Adrenal gland (tissue), 12 donors: ENCODE data around the gene LPP. TPM values are rescaled to one million over a fixed set of nuclear protein-coding genes. Genes with fewer than 3 reads are reported as not detected.

Experiments
- DNase-seq, 7 donors: peaks; one replicate each; pipeline ENCODE4 v3.0.0-alpha.2; 2019 to 2020
- H3K27ac ChIP-seq, 5 donors: fragments of 200-600 bp; sonication (generic) in 4 of 5; 1 replicate in 3 of 5; 2 replicates in 2 of 5; pipeline versions ENCODE4 v1.5.1 to v1.8.0; 2016 to 2020; ENCODE audit warnings: mild to moderate bottlenecking in 1 of 5
- H3K27me3 ChIP-seq: fragments of 200-600 bp; 2 replicates; pipeline ENCODE4 v1.8.0; 2021
- H3K36me3 ChIP-seq, 2 donors: fragments of 200-600 bp; replicated peaks in 1 of 2; 1 replicate in 1 of 2; 2 replicates in 1 of 2; pipeline versions ENCODE4 v1.5.1 to v1.8.0; 2018 to 2022
- H3K4me1 ChIP-seq, 2 donors: fragments of 200-600 bp; replicated peaks in 1 of 2; 1 replicate in 1 of 2; 2 replicates in 1 of 2; pipeline versions ENCODE4 v1.5.1 to v1.8.0; 2018 to 2021
- H3K4me3 ChIP-seq, 4 donors: fragments of 200-600 bp; sonication (generic) in 3 of 4; one replicate each; pipeline ENCODE4 v1.5.1; 2016 to 2018
- H3K9me3 ChIP-seq, 3 donors: fragments of 200-600 bp; sonication (generic) in 1 of 3; replicated peaks in 1 of 3; 1 replicate in 2 of 3; 2 replicates in 1 of 3; pipeline versions ENCODE4 v1.5.1 to v1.8.0; 2016 to 2021
- POLR2A ChIP-seq, 2 donors: fragments of 450-650 bp; IDR thresholded peaks; one replicate each; pipeline ENCODE4 v1.6.1; 2017; ENCODE audit warnings: antibody characterized with exemption in 2 of 2, mild to moderate bottlenecking in 2 of 2, moderate library complexity in 1 of 2
- WGBS, 4 donors: extraction: QIAGEN DNeasy Blood & Tissue Kit in 2 of 4; methylation state at CpG; one replicate each; pipeline versions ENCODE4 v1.1.5 to v1.1.7; 2013 to 2017; 5-methylcytosine and 5-hydroxymethylcytosine counted together
- intact Hi-C, 2 donors: fragments of 100-400 bp; cut with DNase I; formaldehyde crosslinking; loops; one replicate each; pipeline versions ENCODE4 v1.14.1 to v1.15.0; 2022 to 2023
- polyA plus RNA-seq, 3 donors: library from polyadenylated mRNA; stranded (reverse); fragments of 200-250 nt in 2 of 3; fragments of 350-450 nt in 1 of 3; fragmentation: Illumina TruSeq in 1 of 3; extraction: RNeasy Lipid Tissue Mini Kit (QIAGEN cat#74804) in 1 of 3; gene quantifications; one replicate each; pipeline ENCODE4 v1.2.3, GENCODE V29; 2013 to 2014
- total RNA-seq, 9 donors: library from RNA; depleted of rRNA in 4 of 9; stranded (reverse); fragments of >200 nt in 4 of 9; fragments of 120-200 nt in 1 of 9; fragmentation: NEBNext Ultra II Directional in 1 of 9; extraction: Animal tissue kit (Norgen Biotek cat#: 25700) in 1 of 9; gene quantifications; one replicate each; pipeline versions ENCODE4 v1.1.0 to v1.2.4, GENCODE V29; 2013 to 2023
- TF ChIP-seq, protein P1 (sequence below), 6 experiments: fragments of 450-650 bp in 4 of 6; fragments of 200-600 bp in 2 of 6; sonication (generic) in 1 of 6; IDR thresholded peaks; 1 replicate in 5 of 6; 2 replicates in 1 of 6; pipeline versions ENCODE4 v1.5.1 to v1.8.0; 2016 to 2021; ENCODE audit warnings: antibody characterized with exemption in 6 of 6, mild to moderate bottlenecking in 2 of 6, moderate library complexity in 1 of 6
- donor health status: healthy with polysubstance abuse.
- donor health status: Bipolar disorder and iron deficiency.
- donor health status: DM: yes; HTN: yes; CAD: no.
- donor health status: DM: no; HTN: no; CAD: no.
- donor health status: DM: no; HTN: no; CAD: no.
- donor health status: DM: yes; HTN: yes; CAD: no.

LPP gene
- total and polyA plus RNA-seq, 12 donors: 7.0 to 170 (median 101) TPM

DNA sequence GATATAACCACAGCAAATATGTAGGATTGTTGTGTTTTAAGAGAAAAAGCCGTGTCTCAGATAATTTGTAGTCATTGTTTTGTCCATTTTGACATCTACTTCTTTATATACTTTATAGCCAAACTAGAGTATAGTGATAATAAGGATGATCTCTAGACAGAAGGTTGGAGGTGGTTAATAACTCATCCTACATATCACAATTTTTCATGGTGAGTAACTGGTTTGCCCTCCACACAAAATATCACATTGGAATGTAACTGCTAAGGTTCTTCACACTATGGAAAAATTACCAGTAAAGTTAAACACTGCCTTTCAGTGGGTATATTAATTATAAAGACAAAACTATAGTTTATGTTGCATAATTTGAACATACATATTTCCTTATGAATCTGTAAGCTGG lies 380.7 kb downstream of the LPP start:
- peak overlapping the region in 3 of 5 donors; percentile 21 to 37 (median 35) for H3K27ac ChIP-seq
- intact Hi-C loops: no loop called here
- WGBS, 4 donors: 55 to 81% (median 65%) methylated on average over 1 of the region's 1 CpG
- TF ChIP-seq POLR2A (IDR thresholded peaks at IDR 0.05): no peak
- TF ChIP-seq, protein P1, sequence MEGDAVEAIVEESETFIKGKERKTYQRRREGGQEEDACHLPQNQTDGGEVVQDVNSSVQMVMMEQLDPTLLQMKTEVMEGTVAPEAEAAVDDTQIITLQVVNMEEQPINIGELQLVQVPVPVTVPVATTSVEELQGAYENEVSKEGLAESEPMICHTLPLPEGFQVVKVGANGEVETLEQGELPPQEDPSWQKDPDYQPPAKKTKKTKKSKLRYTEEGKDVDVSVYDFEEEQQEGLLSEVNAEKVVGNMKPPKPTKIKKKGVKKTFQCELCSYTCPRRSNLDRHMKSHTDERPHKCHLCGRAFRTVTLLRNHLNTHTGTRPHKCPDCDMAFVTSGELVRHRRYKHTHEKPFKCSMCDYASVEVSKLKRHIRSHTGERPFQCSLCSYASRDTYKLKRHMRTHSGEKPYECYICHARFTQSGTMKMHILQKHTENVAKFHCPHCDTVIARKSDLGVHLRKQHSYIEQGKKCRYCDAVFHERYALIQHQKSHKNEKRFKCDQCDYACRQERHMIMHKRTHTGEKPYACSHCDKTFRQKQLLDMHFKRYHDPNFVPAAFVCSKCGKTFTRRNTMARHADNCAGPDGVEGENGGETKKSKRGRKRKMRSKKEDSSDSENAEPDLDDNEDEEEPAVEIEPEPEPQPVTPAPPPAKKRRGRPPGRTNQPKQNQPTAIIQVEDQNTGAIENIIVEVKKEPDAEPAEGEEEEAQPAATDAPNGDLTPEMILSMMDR (IDR thresholded peaks at IDR 0.05): no peak
- DNase-seq: no peak
- H3K4me1 ChIP-seq: peaks cover 8 to 32% of the 10 kb centered on the region in 2 donors
- no peaks in the 10 kb centered on the region for H3K36me3 ChIP-seq
- H3K27me3 ChIP-seq: no peaks in the 10 kb centered on the region
- H3K9me3 ChIP-seq: no peaks in the 10 kb centered on the region
- no peak overlapping the region for H3K4me3 ChIP-seq

DNA sequence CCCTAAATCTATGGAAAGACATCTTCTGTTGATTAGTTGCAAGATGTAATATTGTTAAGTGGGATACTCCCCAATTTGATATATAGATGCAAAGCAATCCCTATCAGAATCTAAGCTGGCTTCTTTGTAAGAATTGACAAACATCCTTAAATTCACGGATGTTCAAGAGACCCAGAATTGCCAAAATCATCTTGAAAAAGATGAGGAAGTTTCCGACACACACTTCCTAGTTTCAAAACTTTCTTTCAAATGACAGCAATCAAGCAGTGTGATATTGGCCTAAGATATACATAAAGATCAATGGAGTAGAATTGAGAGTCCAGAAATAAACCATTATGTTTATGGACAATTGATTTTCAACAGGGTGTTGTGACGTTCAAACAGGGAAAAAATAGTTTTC lies 383.6 kb downstream of the LPP start:
- H3K4me3 ChIP-seq: no peak overlapping the region
- no peak overlapping the region for H3K27ac ChIP-seq
- H3K36me3 ChIP-seq: no peaks in the 10 kb centered on the region
- no peak for DNase-seq
- H3K4me1 ChIP-seq: peaks cover 8 to 26% of the 10 kb centered on the region in 2 donors
- intact Hi-C loops: no loop called here
- no peaks in the 10 kb centered on the region for H3K27me3 ChIP-seq
- 80 to 85% (median 83%) methylated on average over 3 of the region's 3 CpGs for WGBS, 4 donors
- H3K9me3 ChIP-seq: no peaks in the 10 kb centered on the region
- TF ChIP-seq, protein P1 (IDR thresholded peaks at IDR 0.05): no peak
- TF ChIP-seq POLR2A (IDR thresholded peaks at IDR 0.05): no peak

DNA sequence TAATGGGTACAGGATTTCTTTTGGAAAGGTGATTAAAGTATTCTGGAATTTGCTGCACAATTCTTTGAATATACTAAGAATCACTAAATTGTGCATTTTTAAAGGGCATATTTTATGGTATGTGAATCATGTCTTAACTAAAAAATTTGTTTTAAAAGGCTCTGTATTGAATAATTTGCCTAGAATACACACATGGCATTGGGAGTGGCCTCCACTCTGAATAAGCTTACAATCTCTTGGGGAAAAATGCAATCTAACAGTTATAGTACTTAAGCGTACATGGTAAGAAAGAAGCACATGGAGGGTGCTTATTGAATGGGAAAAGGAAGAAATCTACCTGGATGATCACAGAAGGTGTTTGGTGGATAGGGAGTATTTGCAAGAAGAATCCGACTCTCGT lies 385.1 kb downstream of the LPP start:
- H3K9me3 ChIP-seq: no peaks in the 10 kb centered on the region

DNA sequence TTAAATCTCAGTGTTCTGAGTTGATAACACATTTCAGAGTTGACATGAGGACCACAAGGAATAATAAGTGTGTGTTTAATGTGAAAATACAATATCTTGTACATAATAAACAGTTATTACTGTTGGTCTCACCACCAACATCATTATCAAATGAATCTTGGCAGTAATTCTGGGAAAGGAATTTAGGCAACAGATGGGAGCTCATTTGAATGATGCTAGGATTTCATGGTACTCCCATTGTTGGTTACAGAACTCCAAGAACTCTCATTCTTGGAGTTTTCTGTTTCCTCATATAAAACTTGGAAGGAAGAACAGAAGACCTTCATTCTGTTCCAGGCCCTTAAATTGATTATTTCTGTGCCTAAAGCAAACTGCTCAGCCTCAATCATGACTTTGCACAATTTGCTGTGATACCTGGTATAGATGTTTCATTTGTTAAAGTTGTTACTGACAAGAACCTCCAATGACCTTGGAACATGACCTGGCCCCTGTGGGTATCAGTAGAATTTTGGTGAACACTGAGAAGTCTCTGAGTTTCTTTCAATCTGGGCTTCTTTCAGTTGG lies 385.8 kb downstream of the LPP start:
- intact Hi-C loops: no loop called here
- H3K4me3 ChIP-seq: no peak overlapping the region
- H3K9me3 ChIP-seq: no peaks in the 10 kb centered on the region
- DNase-seq: no peak
- no peaks in the 10 kb centered on the region for H3K36me3 ChIP-seq
- no peak for TF ChIP-seq POLR2A (IDR thresholded peaks at IDR 0.05)
- TF ChIP-seq, protein P1 (IDR thresholded peaks at IDR 0.05): no peak
- H3K4me1 ChIP-seq: peaks cover 2 to 8% of the 10 kb centered on the region in 2 donors
- no peak overlapping the region for H3K27ac ChIP-seq
- H3K27me3 ChIP-seq: no peaks in the 10 kb centered on the region

More for the DNA sequence above, 385.1 kb downstream of the LPP start:
- Histone ChIP-seq H3K4me1 (peaks cover 8 to 15% of the 10 kb centered on the region in 2 donors), H3K27ac (no peak overlapping the region), H3K4me3 (no peak overlapping the region), H3K27me3 (no peaks in the 10 kb centered on the region), H3K36me3 (no peaks in the 10 kb centered on the region)
- DNase-seq: no peak
- intact Hi-C loops: no loop called here
- no peak for TF ChIP-seq POLR2A (IDR thresholded peaks at IDR 0.05)
- TF ChIP-seq, protein P1 (IDR thresholded peaks at IDR 0.05): no peak
- WGBS, 4 donors: 97 to 100% (median 98%) methylated on average over 3 of the region's 3 CpGs
